Hematopoietic multipotent progenitor cell treated with erythropoietin and hydrocortisone succinate and interleukin-3 and kit ligand, for 17 days (in vitro differentiated cells): ENCODE results near the gene FXYD4.
"Not testable (repeated sequence)": the region's sequence is repeated elsewhere in the genome, so short reads cannot be mapped to it uniquely, and the experiment has no call there.

Experiments used
- DNase-seq: peaks from one replicate; pipeline ENCODE4 v3.0.0-alpha.2; 2015; ENCODE audit warnings: low spot score

The FXYD4 gene

GRCh38 chr10:43376046-43376635 is 4.7 kb downstream of the FXYD4 start:
- no peak for DNase-seq

GRCh38 chr10:43376828-43377423 is 5.5 kb downstream of the FXYD4 start:
- DNase-seq: no peak

GRCh38 chr10:43377424-43377883 is 6.0 kb downstream of the FXYD4 start:
- no peak for DNase-seq

GRCh38 chr10:43380610-43381222 is 9.3 kb downstream of the FXYD4 start:
- no peak for DNase-seq

- DNase-seq: no peak
Observed at GRCh38 chr10:43383204-43383971, 12.0 kb downstream of the FXYD4 start.

- DNase-seq: no peak
Observed at GRCh38 chr10:43384252-43385221, 13.1 kb downstream of the FXYD4 start.

- no peak for DNase-seq
Observed at GRCh38 chr10:43385412-43386004, 14.1 kb downstream of the FXYD4 start.

- no peak for DNase-seq
Observed at GRCh38 chr10:43386549-43386948, 15.1 kb downstream of the FXYD4 start.

GRCh38 chr10:43386981-43387677 is 15.7 kb downstream of the FXYD4 start:
- no peak for DNase-seq

- DNase-seq: no peak
Observed at GRCh38 chr10:43387678-43388032, 16.2 kb downstream of the FXYD4 start.

- no peak for DNase-seq
Observed at GRCh38 chr10:43389867-43390266, 18.4 kb downstream of the FXYD4 start.

- no peak for DNase-seq
Observed at GRCh38 chr10:43390333-43390732, 18.9 kb downstream of the FXYD4 start.

- peak; percentile 76 for DNase-seq
Observed at GRCh38 chr10:43390759-43391158, 19.3 kb downstream of the FXYD4 start.

- no peak for DNase-seq
Observed at GRCh38 chr10:43391496-43391895, 20.1 kb downstream of the FXYD4 start.

GRCh38 chr10:43392748-43393147 is 21.3 kb downstream of the FXYD4 start:
- no peak for DNase-seq

- not testable (repeated sequence) for DNase-seq
Observed at GRCh38 chr10:43393186-43393585, 21.8 kb downstream of the FXYD4 start.

- no peak for DNase-seq
Observed at GRCh38 chr10:43393606-43394360, 22.3 kb downstream of the FXYD4 start.

GRCh38 chr10:43394868-43395267 is 23.4 kb downstream of the FXYD4 start:
- DNase-seq: no peak

GRCh38 chr10:43395571-43396060 is 24.2 kb downstream of the FXYD4 start:
- no peak for DNase-seq
